Measurements from ENCODE around the gene MRPS31.

The MRPS31 gene

DNA sequence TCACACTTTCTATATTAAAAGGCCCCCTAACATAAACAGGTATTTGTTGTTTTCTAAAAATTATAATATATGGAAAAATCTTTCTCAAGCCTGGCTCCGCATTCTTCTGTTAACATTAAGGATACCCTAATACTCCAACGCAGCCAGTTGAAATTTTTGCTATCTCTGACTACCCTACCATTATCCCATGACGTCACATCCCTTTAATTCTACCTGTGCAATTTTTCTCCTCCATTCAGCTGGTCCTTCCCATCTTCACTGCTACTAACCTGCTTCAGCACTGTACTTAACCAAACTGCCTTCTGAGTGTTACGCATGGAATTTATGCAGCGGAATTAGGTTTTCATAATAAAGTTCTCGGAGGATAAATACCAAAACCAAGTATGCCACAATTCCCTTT, 1.0 kb downstream of the MRPS31 start:
- peak overlapping the region; percentile 64 for H3K4me2 ChIP-seq (ENCODE audit: low read length, poor library complexity, severe bottlenecking)
- H2AFZ ChIP-seq (ENCODE audit: low read depth, low read length): no peak overlapping the region
- H4K91ac ChIP-seq (ENCODE audit: low read length): no peak overlapping the region
- no peak overlapping the region for H3K27ac ChIP-seq (ENCODE audit: low read length, poor library complexity, severe bottlenecking)
- H3K79me1 ChIP-seq (replicated peaks; ENCODE audit: low read length, poor library complexity, severe bottlenecking): peaks cover 5% of the 10 kb centered on the region
- no peak for DNase-seq
- H3K14ac ChIP-seq (ENCODE audit: low read length in 2 of 2): no peak overlapping the region
- no peak overlapping the region for H3K4ac ChIP-seq (ENCODE audit: low read depth in 1 of 2, low read length in 2 of 2)
- H4K8ac ChIP-seq (ENCODE audit: low read length): no peak overlapping the region
- H3K9me3 ChIP-seq (ENCODE audit: control insufficient read depth, low read length): no peaks in the 10 kb centered on the region
- H3K23ac ChIP-seq (ENCODE audit: low read length in 2 of 2): no peak overlapping the region
- H3K36me3 ChIP-seq (ENCODE audit: control insufficient read depth in 1 of 2, insufficient read depth in 2 of 2, low read depth in 1 of 2, low read length in 2 of 2): peaks cover 0 to 3% of the 10 kb centered on the region in 2 experiments
- no peak overlapping the region for H2BK12ac ChIP-seq (ENCODE audit: low read length in 2 of 2)
- peak overlapping the region in 1 of 2 experiments; percentile 95 for H3K4me3 ChIP-seq (ENCODE audit: insufficient read depth in 1 of 2, low read depth in 1 of 2, low read length in 2 of 2)
- H3K18ac ChIP-seq (ENCODE audit: low read depth in 1 of 2, low read length in 2 of 2): no peak overlapping the region
- peaks cover 1% of the 10 kb centered on the region for H3K4me1 ChIP-seq (ENCODE audit: control insufficient read depth, insufficient read depth, low read depth, low read length)
- H2BK120ac ChIP-seq (ENCODE audit: low read depth, low read length): no peak overlapping the region
- no peak overlapping the region for H2AK5ac ChIP-seq (ENCODE audit: low read length, severe bottlenecking)
- no peaks in the 10 kb centered on the region for H3K27me3 ChIP-seq (ENCODE audit: control insufficient read depth in 1 of 2, insufficient read depth in 1 of 2, low read length in 2 of 2)
- no peak overlapping the region for H2BK15ac ChIP-seq (ENCODE audit: low read depth, poor library complexity, severe bottlenecking)
- H3K9ac ChIP-seq (ENCODE audit: low read length): peak overlapping the region; percentile 96
- no peak overlapping the region for H2BK5ac ChIP-seq (ENCODE audit: low read depth, low read length, poor library complexity, severe bottlenecking)
- WGBS: 97% methylated on average over 6 of the region's 6 CpGs

GRCh38 chr13:40765602-40766001, 5.4 kb downstream of the MRPS31 start:
- DNase-seq: no peak
- no peak overlapping the region for H2BK15ac ChIP-seq (ENCODE audit: low read depth, poor library complexity, severe bottlenecking)
- H2AFZ ChIP-seq (ENCODE audit: low read depth, low read length): no peak overlapping the region
- no peak overlapping the region for H3K23ac ChIP-seq (ENCODE audit: low read length in 2 of 2)
- H2BK5ac ChIP-seq (ENCODE audit: low read depth, low read length, poor library complexity, severe bottlenecking): no peak overlapping the region
- no peak overlapping the region for H4K91ac ChIP-seq (ENCODE audit: low read length)
- H3K18ac ChIP-seq (ENCODE audit: low read depth in 1 of 2, low read length in 2 of 2): no peak overlapping the region
- H3K36me3 ChIP-seq (ENCODE audit: control insufficient read depth in 1 of 2, insufficient read depth in 2 of 2, low read depth in 1 of 2, low read length in 2 of 2): peaks cover 0 to 10% of the 10 kb centered on the region in 2 experiments
- no peak overlapping the region for H3K27ac ChIP-seq (ENCODE audit: low read length, poor library complexity, severe bottlenecking)
- no CpG with 5 or more reads among the region's 1 CpG for WGBS
- H3K9me3 ChIP-seq (ENCODE audit: control insufficient read depth, low read length): no peaks in the 10 kb centered on the region
- no peak overlapping the region for H3K4ac ChIP-seq (ENCODE audit: low read depth in 1 of 2, low read length in 2 of 2)
- H3K9ac ChIP-seq (ENCODE audit: low read length): peak overlapping the region; percentile 59
- no peak overlapping the region for H2BK12ac ChIP-seq (ENCODE audit: low read length in 2 of 2)
- peaks cover 19% of the 10 kb centered on the region for H3K79me1 ChIP-seq (replicated peaks; ENCODE audit: low read length, poor library complexity, severe bottlenecking)
- no peak overlapping the region for H3K4me3 ChIP-seq (ENCODE audit: insufficient read depth in 1 of 2, low read depth in 1 of 2, low read length in 2 of 2)
- no peaks in the 10 kb centered on the region for H3K27me3 ChIP-seq (ENCODE audit: control insufficient read depth in 1 of 2, insufficient read depth in 1 of 2, low read length in 2 of 2)
- no peak overlapping the region for H4K8ac ChIP-seq (ENCODE audit: low read length)
- no peak overlapping the region for H2BK120ac ChIP-seq (ENCODE audit: low read depth, low read length)
- H3K4me1 ChIP-seq (ENCODE audit: control insufficient read depth, insufficient read depth, low read depth, low read length): peaks cover 1% of the 10 kb centered on the region
- no peak overlapping the region for H2AK5ac ChIP-seq (ENCODE audit: low read length, severe bottlenecking)
- no peak overlapping the region for H3K14ac ChIP-seq (ENCODE audit: low read length in 2 of 2)
- H3K4me2 ChIP-seq (ENCODE audit: low read length, poor library complexity, severe bottlenecking): no peak overlapping the region

DNA sequence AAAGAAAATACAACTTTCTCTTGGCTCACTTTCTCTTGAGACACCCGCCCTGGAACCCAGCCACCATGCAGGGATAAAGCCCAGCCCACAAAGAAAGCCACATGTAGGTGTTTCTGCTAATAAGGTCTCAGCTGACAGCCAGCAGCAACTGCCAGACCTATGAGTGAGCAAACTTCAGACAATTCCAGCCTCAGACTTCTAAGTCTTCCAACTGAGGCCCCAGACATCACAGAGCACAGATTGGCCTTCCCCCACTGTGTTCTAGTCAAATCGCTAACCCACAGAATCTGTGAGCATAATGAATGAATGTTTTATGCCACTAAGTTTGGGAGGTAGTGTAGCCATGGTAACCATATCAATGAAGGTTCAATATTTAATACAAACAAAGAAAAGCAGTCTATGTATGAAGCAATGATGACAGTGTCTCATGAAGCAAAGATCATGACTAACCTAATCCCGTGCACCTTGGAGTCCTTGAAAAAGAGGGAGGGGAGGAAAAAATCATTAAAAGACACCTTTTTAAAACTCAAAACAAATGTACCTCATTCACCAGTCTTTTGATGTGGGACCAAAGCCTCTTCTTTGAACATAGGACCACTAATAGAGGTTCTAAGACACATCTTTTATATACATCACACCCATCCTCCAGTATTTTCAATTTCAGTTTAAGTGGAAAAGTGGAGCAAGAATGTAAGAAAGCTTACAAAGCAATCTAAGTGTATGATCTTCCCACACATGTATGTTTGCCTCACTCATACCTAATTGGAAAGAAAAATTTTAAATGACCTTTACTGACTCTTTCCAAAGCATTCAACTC, 6.2 kb downstream of the MRPS31 start:
- Histone ChIP-seq H3K36me3 (ENCODE audit: control insufficient read depth in 1 of 2, insufficient read depth in 2 of 2, low read depth in 1 of 2, low read length in 2 of 2) (peaks cover 6 to 10% of the 10 kb centered on the region in 2 experiments), H2BK15ac (ENCODE audit: low read depth, poor library complexity, severe bottlenecking) (no peak overlapping the region), H3K27ac (ENCODE audit: low read length, poor library complexity, severe bottlenecking) (no peak overlapping the region), H3K4me2 (ENCODE audit: low read length, poor library complexity, severe bottlenecking) (no peak overlapping the region), H3K23ac (ENCODE audit: low read length in 2 of 2) (no peak overlapping the region), H2AFZ (ENCODE audit: low read depth, low read length) (no peak overlapping the region), H2BK5ac (ENCODE audit: low read depth, low read length, poor library complexity, severe bottlenecking) (no peak overlapping the region), H3K9ac (ENCODE audit: low read length) (peak overlapping the region; percentile 59), H3K4me1 (ENCODE audit: control insufficient read depth, insufficient read depth, low read depth, low read length) (peaks cover 1% of the 10 kb centered on the region), H3K14ac (ENCODE audit: low read length in 2 of 2) (no peak overlapping the region), H2AK5ac (ENCODE audit: low read length, severe bottlenecking) (no peak overlapping the region), H3K4ac (ENCODE audit: low read depth in 1 of 2, low read length in 2 of 2) (no peak overlapping the region), H3K9me3 (ENCODE audit: control insufficient read depth, low read length) (no peaks in the 10 kb centered on the region), H4K8ac (ENCODE audit: low read length) (no peak overlapping the region), H3K18ac (ENCODE audit: low read depth in 1 of 2, low read length in 2 of 2) (no peak overlapping the region), H4K91ac (ENCODE audit: low read length) (no peak overlapping the region), H2BK12ac (ENCODE audit: low read length in 2 of 2) (no peak overlapping the region), H3K4me3 (ENCODE audit: insufficient read depth in 1 of 2, low read depth in 1 of 2, low read length in 2 of 2) (no peak overlapping the region), H2BK120ac (ENCODE audit: low read depth, low read length) (no peak overlapping the region), H3K79me1 (replicated peaks; ENCODE audit: low read length, poor library complexity, severe bottlenecking) (peaks cover 21% of the 10 kb centered on the region), H3K27me3 (ENCODE audit: control insufficient read depth in 1 of 2, insufficient read depth in 1 of 2, low read length in 2 of 2) (no peaks in the 10 kb centered on the region)
- no peak for DNase-seq
- 97% methylated on average over 1 of the region's 3 CpGs for WGBS

GRCh38 chr13:40762849-40763248, 8.1 kb downstream of the MRPS31 start:
- no peaks in the 10 kb centered on the region for H3K27me3 ChIP-seq (ENCODE audit: control insufficient read depth in 1 of 2, insufficient read depth in 1 of 2, low read length in 2 of 2)
- DNase-seq: no peak
- H2AK5ac ChIP-seq (ENCODE audit: low read length, severe bottlenecking): no peak overlapping the region
- H2BK5ac ChIP-seq (ENCODE audit: low read depth, low read length, poor library complexity, severe bottlenecking): no peak overlapping the region
- no peak overlapping the region for H3K23ac ChIP-seq (ENCODE audit: low read length in 2 of 2)
- peaks cover 1% of the 10 kb centered on the region for H3K4me1 ChIP-seq (ENCODE audit: control insufficient read depth, insufficient read depth, low read depth, low read length)
- peaks cover 14 to 23% of the 10 kb centered on the region in 2 experiments for H3K36me3 ChIP-seq (ENCODE audit: control insufficient read depth in 1 of 2, insufficient read depth in 2 of 2, low read depth in 1 of 2, low read length in 2 of 2)
- no peak overlapping the region for H2AFZ ChIP-seq (ENCODE audit: low read depth, low read length)
- no peaks in the 10 kb centered on the region for H3K9me3 ChIP-seq (ENCODE audit: control insufficient read depth, low read length)
- H2BK15ac ChIP-seq (ENCODE audit: low read depth, poor library complexity, severe bottlenecking): no peak overlapping the region
- peaks cover 22% of the 10 kb centered on the region for H3K79me1 ChIP-seq (replicated peaks; ENCODE audit: low read length, poor library complexity, severe bottlenecking)
- no peak overlapping the region for H4K91ac ChIP-seq (ENCODE audit: low read length)
- no peak overlapping the region for H3K4ac ChIP-seq (ENCODE audit: low read depth in 1 of 2, low read length in 2 of 2)
- WGBS: 100% methylated on average over 1 of the region's 1 CpG
- H3K14ac ChIP-seq (ENCODE audit: low read length in 2 of 2): no peak overlapping the region
- H3K18ac ChIP-seq (ENCODE audit: low read depth in 1 of 2, low read length in 2 of 2): no peak overlapping the region
- H3K27ac ChIP-seq (ENCODE audit: low read length, poor library complexity, severe bottlenecking): no peak overlapping the region
- peak overlapping the region in 1 of 2 experiments; percentile 52 for H3K4me3 ChIP-seq (ENCODE audit: insufficient read depth in 1 of 2, low read depth in 1 of 2, low read length in 2 of 2)
- H2BK120ac ChIP-seq (ENCODE audit: low read depth, low read length): no peak overlapping the region
- H3K9ac ChIP-seq (ENCODE audit: low read length): peak overlapping the region; percentile 44
- H2BK12ac ChIP-seq (ENCODE audit: low read length in 2 of 2): no peak overlapping the region
- H4K8ac ChIP-seq (ENCODE audit: low read length): no peak overlapping the region
- no peak overlapping the region for H3K4me2 ChIP-seq (ENCODE audit: low read length, poor library complexity, severe bottlenecking)
